Epithelial cell of proximal tubule (primary cell): ENCODE results near the gene CACNA1C. TPM values are rescaled to one million over a fixed set of nuclear protein-coding genes. Genes with fewer than 3 reads are reported as not detected.

Experiments
- DNase-seq: peaks from one replicate; pipeline ENCODE4 v3.0.0-alpha.2; 2011; ENCODE audit warnings: low read depth
- H3K4me3 ChIP-seq: 2 replicates; pipeline ENCODE4 v1.5.1; 2011; ENCODE audit warnings: low read depth, mild to moderate bottlenecking, low read length
- CTCF ChIP-seq: conservative IDR thresholded peaks from 2 replicates; pipeline ENCODE4 v1.5.1; 2012; ENCODE audit warnings: low read depth, mild to moderate bottlenecking, low read length
- total RNA-seq: library from RNA; depleted of rRNA; stranded (reverse); fragments of >200 nt; gene quantifications from 2 replicates; pipeline ENCODE4 v1.2.3, GENCODE V29; 2015

Gene CACNA1C
- total RNA-seq, 1 donor from 2014 or later = not detected

- no peak for DNase-seq
- TF ChIP-seq CTCF = no peak
- H3K4me3 ChIP-seq = no peak overlapping the region
Observed at GRCh38 chr12:2277492-2278155, 224.8 kb downstream of the CACNA1C start.

GRCh38 chr12:2281446-2281845 lies 228.7 kb downstream of the CACNA1C start:
- TF ChIP-seq CTCF = no peak
- H3K4me3 ChIP-seq = no peak overlapping the region
- DNase-seq = no peak

GRCh38 chr12:2282318-2282717 lies 229.5 kb downstream of the CACNA1C start:
- no peak for DNase-seq
- peak; percentile 52 for TF ChIP-seq CTCF
- no peak overlapping the region for H3K4me3 ChIP-seq

- H3K4me3 ChIP-seq = no peak overlapping the region
- DNase-seq = no peak
- no peak for TF ChIP-seq CTCF
Observed at GRCh38 chr12:2283480-2283879, 230.7 kb downstream of the CACNA1C start.

- no peak for TF ChIP-seq CTCF
- no peak for DNase-seq
- no peak overlapping the region for H3K4me3 ChIP-seq
Observed at GRCh38 chr12:2283916-2284315, 231.1 kb downstream of the CACNA1C start.

GRCh38 chr12:2284321-2284813 lies 231.6 kb downstream of the CACNA1C start:
- no peak overlapping the region for H3K4me3 ChIP-seq
- DNase-seq = no peak
- TF ChIP-seq CTCF = no peak

GRCh38 chr12:2284857-2285256 lies 232.1 kb downstream of the CACNA1C start:
- H3K4me3 ChIP-seq = no peak overlapping the region
- peak; percentile 80 for TF ChIP-seq CTCF
- DNase-seq = no peak
